CD4-positive, alpha-beta T cell treated with Interleukin-6 for 4 hours (primary cell): ENCODE measurements around the gene ASTN1.
"Not testable (repeated sequence)": the region's sequence is repeated elsewhere in the genome, so short reads cannot be mapped to it uniquely, and the experiment has no call there.

Experiments used
- DNase-seq: peaks from one replicate; pipeline ENCODE4 v3.0.0-alpha.2; 2020; ENCODE audit warnings: mixed read lengths

ASTN1 gene

GRCh38 chr1:177103005-177103852, 61.3 kb downstream of the ASTN1 start:
- DNase-seq, result no peak

- no peak for DNase-seq
Observed at GRCh38 chr1:177092001-177092400, 72.5 kb downstream of the ASTN1 start.

- no peak for DNase-seq
Observed at GRCh38 chr1:177091040-177091439, 73.5 kb downstream of the ASTN1 start.

GRCh38 chr1:177088966-177089365, 75.5 kb downstream of the ASTN1 start:
- DNase-seq, result no peak

GRCh38 chr1:177082855-177083693, 81.4 kb downstream of the ASTN1 start:
- no peak for DNase-seq

GRCh38 chr1:177080564-177080963, 83.9 kb downstream of the ASTN1 start:
- DNase-seq, result no peak

- DNase-seq, result no peak
Observed at GRCh38 chr1:177077734-177078499, 86.6 kb downstream of the ASTN1 start.

GRCh38 chr1:177077006-177077405, 87.5 kb downstream of the ASTN1 start:
- no peak for DNase-seq

GRCh38 chr1:177074811-177075210, 89.7 kb downstream of the ASTN1 start:
- not testable (repeated sequence) for DNase-seq

- no peak for DNase-seq
Observed at GRCh38 chr1:177069490-177069889, 95.0 kb downstream of the ASTN1 start.

GRCh38 chr1:177067752-177068410, 96.6 kb downstream of the ASTN1 start:
- DNase-seq, result no peak

- DNase-seq, result no peak
Observed at GRCh38 chr1:177065430-177065829, 99.1 kb downstream of the ASTN1 start.

- DNase-seq, result no peak
Observed at GRCh38 chr1:177063648-177064047, 100.9 kb downstream of the ASTN1 start.

- no peak for DNase-seq
Observed at GRCh38 chr1:177054542-177054941, 110.0 kb downstream of the ASTN1 start.

- no peak for DNase-seq
Observed at GRCh38 chr1:177053648-177054047, 110.9 kb downstream of the ASTN1 start.

- DNase-seq, result no peak
Observed at GRCh38 chr1:177048314-177049069, 116.0 kb downstream of the ASTN1 start.

- no peak for DNase-seq
Observed at GRCh38 chr1:177045151-177045550, 119.4 kb downstream of the ASTN1 start.

- DNase-seq, result no peak
Observed at GRCh38 chr1:177044390-177044789, 120.1 kb downstream of the ASTN1 start.

- no peak for DNase-seq
Observed at GRCh38 chr1:177043597-177043996, 120.9 kb downstream of the ASTN1 start.

- DNase-seq, result no peak
Observed at GRCh38 chr1:177035586-177035985, 128.9 kb downstream of the ASTN1 start.

- no peak for DNase-seq
Observed at GRCh38 chr1:177033628-177034027, 130.9 kb downstream of the ASTN1 start.

- DNase-seq, result no peak
Observed at GRCh38 chr1:177032434-177032833, 132.1 kb downstream of the ASTN1 start.
